Aorta (tissue), 5 donors: ENCODE data around the gene DTWD1. TPM values are rescaled to one million over a fixed set of nuclear protein-coding genes. Genes with fewer than 3 reads are reported as not detected.
"Not testable (repeated sequence)": the region's sequence is repeated elsewhere in the genome, so short reads cannot be mapped to it uniquely, and the experiment has no call there.

Source experiments
- ATAC-seq: fragments of 200-7000 bp; cut with Tn5 transposase; one replicate; pipeline ENCODE4 v1.9.1; 2022; ENCODE audit warnings: moderate library complexity; ENCODE audit not compliant: low FRiP score
- DNase-seq, 2 donors: peaks; one replicate each; pipeline ENCODE4 v3.0.0-alpha.2; 2020
- H3K27ac ChIP-seq, 2 donors: one replicate each; pipeline ENCODE4 v1.5.1; 2013; ENCODE audit warnings: low read length in 2 of 2, mild to moderate bottlenecking in 2 of 2, moderate library complexity in 2 of 2, control low read depth in 1 of 2, inconsistent platforms in 1 of 2, low read depth in 1 of 2
- H3K27me3 ChIP-seq, 2 donors: one replicate each; pipeline ENCODE4 v1.6.1; 2013; ENCODE audit warnings: control low read depth in 1 of 2, low read length in 1 of 2, mild to moderate bottlenecking in 1 of 2, moderate library complexity in 1 of 2; ENCODE audit not compliant: insufficient read depth in 2 of 2, control insufficient read depth in 1 of 2
- H3K36me3 ChIP-seq, 2 donors: one replicate each; pipeline ENCODE4 v1.6.1; 2013; ENCODE audit warnings: control low read depth in 1 of 2, low read length in 1 of 2, mild to moderate bottlenecking in 1 of 2; ENCODE audit not compliant: insufficient read depth in 2 of 2, control insufficient read depth in 1 of 2
- H3K4me1 ChIP-seq, 2 donors: one replicate each; pipeline ENCODE4 v1.6.1; 2013; ENCODE audit warnings: low read length in 2 of 2, control low read depth in 1 of 2, mild to moderate bottlenecking in 1 of 2, moderate library complexity in 1 of 2; ENCODE audit not compliant: insufficient read depth in 2 of 2, control insufficient read depth in 1 of 2
- H3K4me3 ChIP-seq, 2 donors: one replicate each; pipeline ENCODE4 v1.5.1; 2013; ENCODE audit warnings: low read length in 2 of 2, control low read depth in 1 of 2, mild to moderate bottlenecking in 1 of 2
- H3K9me3 ChIP-seq: one replicate; pipeline ENCODE4 v1.6.1; 2013; ENCODE audit warnings: mild to moderate bottlenecking, low read length; ENCODE audit not compliant: control insufficient read depth
- WGBS, 2 donors: extraction: QIAGEN DNeasy Blood & Tissue Kit; methylation state at CpG; one replicate each; pipeline ENCODE4 v1.1.7; 2013; 5-methylcytosine and 5-hydroxymethylcytosine counted together
- intact Hi-C, 2 donors: fragments of 100-400 bp; cut with DNase I; formaldehyde crosslinking; loops; one replicate each; pipeline versions ENCODE4 v1.14.2 to v1.15.0; 2022
- polyA plus RNA-seq, 2 donors: library from polyadenylated mRNA; stranded (reverse); fragments of 200-250 nt; gene quantifications; one replicate each; pipeline ENCODE4 v1.2.3, GENCODE V29; 2013
- total RNA-seq, 2 donors: library from RNA; stranded (reverse); fragmentation: NEBNext Ultra II Directional; extraction: Animal tissue kit (Norgen Biotek cat#: 25700); gene quantifications; one replicate each; pipeline ENCODE4 v1.2.1, GENCODE V29; 2021
- donor health status: healthy with polysubstance abuse.
- donor health status: Bipolar disorder and iron deficiency.
- donor health status: DM: no; HTN: no; CAD: no.
- donor health status: DM: no; HTN: no; CAD: no.
- donor health status: DM: yes; HTN: yes; CAD: no.

The DTWD1 gene
- total and polyA plus RNA-seq, 4 donors = 19.5 to 54.4 (median 33.1) TPM

DNA sequence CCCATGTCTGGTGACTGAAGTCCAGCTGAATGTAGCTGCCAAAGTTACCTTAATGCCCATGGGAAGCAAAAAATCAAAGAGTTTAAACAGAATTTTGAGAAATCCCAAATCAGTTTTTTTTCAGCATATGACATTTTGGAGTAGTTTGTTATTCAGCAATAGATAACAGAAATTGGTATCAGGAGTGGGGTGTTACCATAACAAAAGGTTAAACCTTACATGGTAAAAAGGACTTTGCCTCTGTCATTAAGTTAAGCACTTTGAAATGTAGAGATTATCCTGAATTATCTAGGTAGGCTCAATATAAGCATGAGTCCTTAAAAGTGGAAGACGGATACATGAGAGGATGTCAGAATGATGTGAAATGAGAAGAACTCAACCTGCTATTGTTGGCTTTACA lies 32.1 kb downstream of the DTWD1 start:
- DNase-seq (no peak), ATAC-seq (no peak)
- Histone ChIP-seq H3K4me3 (no peak overlapping the region), H3K27me3 (no peaks in the 10 kb centered on the region), H3K27ac (no peak overlapping the region), H3K36me3 (no peaks in the 10 kb centered on the region), H3K9me3 (peaks cover 5% of the 10 kb centered on the region), H3K4me1 (no peaks in the 10 kb centered on the region)
- 98 to 99% methylated on average over 1 of the region's 1 CpG for WGBS, 2 donors
- intact Hi-C loops = no loop called here

DNA sequence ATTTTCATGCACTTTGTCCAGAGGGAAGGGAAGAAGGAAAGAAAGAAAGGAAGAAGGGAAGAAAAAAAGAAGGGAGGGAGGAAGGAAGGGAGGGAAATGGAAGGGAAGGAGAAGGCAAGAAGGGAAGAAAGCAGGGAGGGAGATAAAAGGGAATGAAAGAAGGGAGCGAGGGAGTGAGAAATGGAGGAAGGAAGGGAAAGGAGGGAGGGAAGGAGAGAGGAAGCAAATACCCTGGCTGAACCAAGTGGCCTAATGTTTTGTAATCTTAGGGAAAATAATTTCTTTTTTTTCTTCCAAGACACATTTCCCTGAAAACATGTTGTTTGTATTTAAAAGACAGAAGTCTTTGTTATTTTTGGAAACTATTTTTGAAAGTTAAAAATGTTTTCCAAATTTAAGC lies 35.9 kb downstream of the DTWD1 start:
- no peak for DNase-seq
- Histone ChIP-seq H3K4me1 (no peaks in the 10 kb centered on the region), H3K36me3 (no peaks in the 10 kb centered on the region), H3K27ac (no peak overlapping the region), H3K4me3 (no peak overlapping the region), H3K9me3 (peaks cover 3% of the 10 kb centered on the region), H3K27me3 (no peaks in the 10 kb centered on the region)
- no peak for ATAC-seq
- 81 to 82% methylated on average over 1 of the region's 1 CpG for WGBS, 2 donors
- intact Hi-C loops = no loop called here

DNA sequence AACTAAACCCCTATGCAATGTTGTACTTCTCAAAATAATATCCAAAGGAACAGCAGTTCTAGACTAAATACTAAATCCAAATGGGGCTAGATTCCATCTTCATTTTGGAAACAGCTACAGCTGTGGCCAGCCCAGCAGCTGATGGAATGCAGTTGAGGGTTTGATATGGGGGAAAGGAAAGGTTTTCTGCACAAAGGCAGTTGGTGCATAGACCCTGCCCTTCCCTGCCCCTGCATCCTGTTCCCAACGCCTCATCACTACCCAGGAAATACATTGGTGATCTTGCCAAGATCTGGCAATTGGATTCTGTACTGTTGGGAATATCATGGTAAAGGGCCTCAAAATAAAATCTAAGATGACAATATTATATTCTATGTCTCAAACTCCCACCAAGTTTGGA lies 43.9 kb downstream of the DTWD1 start:
- intact Hi-C loops = no loop called here
- Histone ChIP-seq H3K36me3 (no peaks in the 10 kb centered on the region), H3K4me1 (no peaks in the 10 kb centered on the region), H3K4me3 (no peak overlapping the region), H3K9me3 (no peaks in the 10 kb centered on the region), H3K27ac (no peak overlapping the region), H3K27me3 (no peaks in the 10 kb centered on the region)
- 46 to 77% methylated on average over 1 of the region's 1 CpG for WGBS, 2 donors
- ATAC-seq (no peak), DNase-seq (no peak)

DNA sequence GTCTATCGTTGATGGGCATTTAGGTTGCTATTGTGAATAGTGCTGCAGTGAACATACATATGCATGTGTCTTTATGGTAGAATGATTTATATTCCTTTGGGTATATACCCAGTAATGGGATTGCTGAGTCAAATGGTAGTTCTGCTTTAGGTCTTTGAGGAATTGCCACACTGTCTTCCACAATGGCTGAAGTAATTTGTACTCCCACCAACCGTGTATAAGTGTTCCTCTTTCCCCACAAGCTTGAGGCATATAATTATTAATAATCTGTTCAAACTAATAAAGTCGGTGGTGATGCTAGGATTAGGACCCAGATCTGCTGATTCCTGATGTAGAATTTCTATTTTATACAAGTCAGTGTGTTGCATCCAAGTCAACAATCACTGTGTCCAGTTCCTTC lies 45.6 kb downstream of the DTWD1 start:
- WGBS, 2 donors = 93 to 96% methylated on average over 3 of the region's 3 CpGs
- DNase-seq, intact Hi-C loops, H3K36me3 ChIP-seq, H3K27ac ChIP-seq, ATAC-seq, H3K9me3 ChIP-seq, H3K27me3 ChIP-seq, H3K4me1 ChIP-seq, H3K4me3 ChIP-seq: not testable (repeated sequence)

DNA sequence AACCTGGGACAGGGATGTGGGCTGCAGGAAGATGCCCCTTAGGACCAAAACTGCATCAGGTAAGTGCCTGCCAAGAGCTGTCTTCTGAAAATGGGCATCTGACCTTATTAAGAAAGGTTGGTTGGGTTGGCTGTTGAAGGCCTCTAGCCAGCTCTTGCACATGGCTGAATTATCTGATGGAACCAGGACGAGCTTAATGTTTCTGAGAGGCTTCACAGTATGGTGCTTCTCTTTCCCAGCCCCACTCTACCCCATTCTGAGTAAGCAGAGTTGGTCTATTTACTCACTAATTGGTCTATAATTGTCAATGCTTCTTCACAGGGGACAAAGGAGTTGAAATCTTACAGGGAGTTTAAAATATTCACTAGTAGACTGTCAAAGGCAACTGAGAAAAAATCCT lies 48.4 kb downstream of the DTWD1 start:
- Histone ChIP-seq H3K27me3 (no peaks in the 10 kb centered on the region), H3K27ac (no peak overlapping the region), H3K36me3 (no peaks in the 10 kb centered on the region), H3K4me1 (no peaks in the 10 kb centered on the region), H3K4me3 (no peak overlapping the region), H3K9me3 (no peaks in the 10 kb centered on the region)
- 89 to 93% methylated on average over 1 of the region's 1 CpG for WGBS, 2 donors
- intact Hi-C loops = no loop called here
- DNase-seq = no peak
- ATAC-seq = no peak

DNA sequence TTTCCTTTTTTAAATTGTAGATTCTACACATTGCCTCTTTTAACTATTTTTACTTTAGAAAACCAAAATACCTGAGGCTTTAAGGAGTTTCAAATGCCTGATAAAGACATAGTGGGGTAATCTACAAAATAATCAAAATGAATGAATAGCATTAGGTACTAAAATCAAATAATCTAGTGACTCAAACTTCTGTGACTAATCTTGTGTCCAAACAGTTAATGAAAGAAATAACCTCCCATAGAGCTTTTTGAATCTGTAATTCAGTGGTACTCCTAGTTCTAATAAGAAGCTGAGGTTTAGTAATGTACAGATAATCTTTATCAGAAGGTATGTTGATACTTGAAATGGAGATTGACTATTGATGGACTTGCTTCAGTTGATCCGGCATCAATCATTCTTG lies 53.0 kb downstream of the DTWD1 start:
- H3K4me1 ChIP-seq = no peaks in the 10 kb centered on the region
- WGBS, 2 donors = 85 to 86% methylated on average over 1 of the region's 1 CpG
- no peak overlapping the region for H3K27ac ChIP-seq
- intact Hi-C loops = no loop called here
- no peaks in the 10 kb centered on the region for H3K36me3 ChIP-seq
- DNase-seq (no peak), ATAC-seq (no peak)
- no peak overlapping the region for H3K4me3 ChIP-seq
- H3K27me3 ChIP-seq = no peaks in the 10 kb centered on the region
- no peaks in the 10 kb centered on the region for H3K9me3 ChIP-seq

DNA sequence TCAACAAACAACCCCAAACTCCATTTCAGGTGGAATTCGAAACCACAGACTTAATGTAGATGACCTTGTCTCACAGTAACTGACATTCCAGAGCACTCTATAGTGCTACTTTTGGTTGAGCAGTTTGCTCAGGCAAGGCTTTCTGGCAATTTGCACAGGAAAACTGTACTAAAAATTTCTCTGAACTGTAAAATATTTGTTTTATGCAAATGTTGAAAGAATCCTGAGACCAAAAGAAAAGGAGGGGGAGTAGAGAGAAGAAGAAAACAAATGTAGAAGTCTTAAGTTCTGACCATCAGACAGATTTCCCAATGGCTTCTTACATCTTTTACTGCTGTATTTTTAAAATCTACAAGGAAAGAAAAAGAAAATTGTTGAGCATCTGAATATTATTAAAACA lies 53.5 kb downstream of the DTWD1 start:
- intact Hi-C loops = no loop called here
- Histone ChIP-seq H3K36me3 (no peaks in the 10 kb centered on the region), H3K27ac (no peak overlapping the region), H3K4me3 (no peak overlapping the region), H3K4me1 (no peaks in the 10 kb centered on the region), H3K27me3 (no peaks in the 10 kb centered on the region), H3K9me3 (no peaks in the 10 kb centered on the region)
- WGBS, 2 donors = 18 to 25% methylated on average over 1 of the region's 1 CpG
- DNase-seq = no peak
- ATAC-seq = no peak

DNA sequence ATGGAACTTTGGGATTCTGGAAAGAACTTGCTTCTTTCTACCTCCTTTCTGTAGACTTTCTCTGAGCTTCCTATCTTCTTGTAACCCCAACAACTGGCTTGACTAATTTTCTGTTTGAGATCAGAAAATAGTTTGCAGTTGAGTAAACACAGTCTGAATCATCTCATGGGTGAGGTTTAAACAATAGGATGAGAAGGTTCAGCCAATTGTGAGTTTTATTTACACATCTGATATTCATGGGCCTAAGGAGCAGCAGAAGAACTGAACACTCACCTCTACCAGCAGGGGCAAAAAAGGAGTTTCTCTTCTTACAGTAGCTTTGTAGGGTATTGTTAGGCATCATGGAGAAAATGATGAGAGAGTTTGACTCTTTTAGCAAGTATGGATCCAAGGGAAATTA lies 54.2 kb downstream of the DTWD1 start:
- Histone ChIP-seq H3K4me3 (no peak overlapping the region), H3K9me3 (no peaks in the 10 kb centered on the region), H3K4me1 (no peaks in the 10 kb centered on the region), H3K27me3 (no peaks in the 10 kb centered on the region), H3K36me3 (no peaks in the 10 kb centered on the region), H3K27ac (no peak overlapping the region)
- DNase-seq = no peak
- no peak for ATAC-seq
- intact Hi-C loops = no loop called here

DNA sequence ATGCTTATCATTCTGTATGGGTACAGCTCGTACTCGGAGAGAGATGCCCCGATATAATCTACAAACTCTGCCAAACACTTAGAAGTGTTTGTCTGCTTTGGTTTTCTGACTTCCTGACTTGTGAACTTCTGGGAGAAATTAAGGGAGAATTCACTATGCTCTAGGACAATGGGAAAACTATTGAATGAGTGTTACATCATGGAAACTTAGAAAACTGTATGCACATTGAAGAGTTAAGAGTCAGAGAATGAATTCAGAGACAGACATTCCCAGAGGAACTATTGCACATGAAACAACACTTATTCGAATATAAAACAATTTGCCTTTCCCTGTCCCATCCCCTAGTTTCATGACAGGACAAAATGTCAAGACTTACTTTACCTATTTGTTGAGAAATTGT lies 57.8 kb downstream of the DTWD1 start:
- Histone ChIP-seq H3K27ac (no peak overlapping the region), H3K36me3 (no peaks in the 10 kb centered on the region), H3K9me3 (no peaks in the 10 kb centered on the region), H3K4me3 (no peak overlapping the region), H3K27me3 (no peaks in the 10 kb centered on the region), H3K4me1 (no peaks in the 10 kb centered on the region)
- DNase-seq = no peak
- no peak for ATAC-seq
- intact Hi-C loops = no loop called here
- 7 to 8% methylated on average over 4 of the region's 4 CpGs for WGBS, 2 donors
